ENCODE measurements around the gene CD44.
"Not testable (repeated sequence)": the region's sequence is repeated elsewhere in the genome, so short reads cannot be mapped to it uniquely, and the experiment has no call there.

The CD44 gene

DNA sequence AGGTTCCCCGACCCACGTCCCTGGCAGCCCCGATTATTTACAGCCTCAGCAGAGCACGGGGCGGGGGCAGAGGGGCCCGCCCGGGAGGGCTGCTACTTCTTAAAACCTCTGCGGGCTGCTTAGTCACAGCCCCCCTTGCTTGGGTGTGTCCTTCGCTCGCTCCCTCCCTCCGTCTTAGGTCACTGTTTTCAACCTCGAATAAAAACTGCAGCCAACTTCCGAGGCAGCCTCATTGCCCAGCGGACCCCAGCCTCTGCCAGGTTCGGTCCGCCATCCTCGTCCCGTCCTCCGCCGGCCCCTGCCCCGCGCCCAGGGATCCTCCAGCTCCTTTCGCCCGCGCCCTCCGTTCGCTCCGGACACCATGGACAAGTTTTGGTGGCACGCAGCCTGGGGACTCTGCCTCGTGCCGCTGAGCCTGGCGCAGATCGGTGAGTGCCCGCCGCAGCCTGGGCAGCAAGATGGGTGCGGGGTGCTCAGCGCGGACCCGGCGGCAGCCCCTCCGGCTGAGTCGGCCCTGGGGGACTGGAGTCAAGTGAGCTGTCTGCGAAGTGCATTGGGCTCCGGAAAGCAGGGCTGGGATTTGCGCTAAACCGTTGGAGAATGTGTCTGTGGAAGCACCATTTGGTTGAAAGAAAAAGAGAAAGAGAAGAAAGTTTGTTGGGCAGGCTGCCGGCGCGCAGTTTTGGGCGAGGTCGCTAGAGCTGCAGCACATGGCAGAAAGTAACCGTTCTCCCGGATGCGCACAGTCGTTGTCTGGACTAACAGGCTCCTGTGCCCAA, at the start of gene CD44:
TSS of gene CD44 (plus strand) at position 229 of the 779 bp plus-strand sequence. CDS start at position 362, 133 bp downstream.
- peak; percentile 75 for DNase-seq

DNA sequence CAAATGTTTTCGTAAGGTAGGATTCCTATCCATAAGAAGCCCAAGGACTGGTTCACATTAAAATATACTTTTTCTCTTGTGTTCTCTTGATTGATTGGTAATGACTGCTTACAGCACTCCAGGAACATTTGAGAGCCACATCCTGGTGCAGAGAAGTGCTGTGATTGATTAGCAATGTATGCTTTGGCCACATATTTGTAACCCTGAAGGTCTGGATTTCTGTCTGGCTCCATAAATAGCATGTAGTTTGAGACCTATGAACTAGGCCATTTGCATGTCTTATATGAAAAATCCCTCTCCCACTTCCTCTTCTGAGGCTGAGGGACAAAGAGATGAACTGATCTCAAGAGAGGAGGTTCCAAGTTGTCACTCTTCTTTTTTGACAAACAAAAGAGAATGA, 49.3 kb upstream of the CD44 start:
- DNase-seq, result no peak

DNA sequence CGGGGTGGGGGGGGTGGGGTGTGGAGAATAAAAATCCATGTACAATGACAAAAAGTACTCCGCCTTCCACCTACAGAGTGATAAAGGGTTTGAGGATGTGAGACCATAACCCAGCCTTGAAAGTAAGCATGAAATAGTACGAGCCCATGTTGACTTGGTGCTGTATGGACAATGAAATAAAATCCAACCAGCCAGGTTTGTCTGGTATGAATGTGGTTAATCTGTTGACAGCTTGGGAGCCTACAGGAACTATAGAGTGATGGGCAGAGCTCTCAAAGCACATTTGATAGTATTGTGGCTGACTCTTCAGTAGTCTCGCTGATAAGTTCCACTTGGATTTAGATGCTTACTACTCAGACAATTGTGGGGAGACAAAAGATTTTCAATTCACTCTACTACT, 48.8 kb upstream of the CD44 start:
- DNase-seq, result no peak

DNA sequence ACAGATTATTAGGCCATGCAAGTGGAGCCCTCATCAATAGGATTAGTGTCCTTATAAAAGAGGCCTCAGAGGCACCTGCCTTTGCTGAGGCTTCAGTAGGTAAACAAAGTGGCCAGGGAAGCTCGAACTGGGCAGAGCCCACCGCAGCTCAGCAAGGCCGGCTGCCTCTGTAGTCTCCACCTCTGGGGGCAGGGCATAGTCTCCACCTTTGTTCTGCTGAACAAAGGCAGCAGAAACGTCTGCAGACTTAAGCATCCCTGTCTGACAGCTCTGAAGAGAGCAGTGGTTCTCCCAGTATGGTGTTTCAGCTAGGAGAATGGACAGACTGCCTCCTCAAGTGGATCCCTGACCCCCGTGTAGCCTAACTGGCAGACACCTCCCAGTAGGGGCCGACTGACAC, 48.0 kb upstream of the CD44 start:
- DNase-seq, result not testable (repeated sequence)

DNA sequence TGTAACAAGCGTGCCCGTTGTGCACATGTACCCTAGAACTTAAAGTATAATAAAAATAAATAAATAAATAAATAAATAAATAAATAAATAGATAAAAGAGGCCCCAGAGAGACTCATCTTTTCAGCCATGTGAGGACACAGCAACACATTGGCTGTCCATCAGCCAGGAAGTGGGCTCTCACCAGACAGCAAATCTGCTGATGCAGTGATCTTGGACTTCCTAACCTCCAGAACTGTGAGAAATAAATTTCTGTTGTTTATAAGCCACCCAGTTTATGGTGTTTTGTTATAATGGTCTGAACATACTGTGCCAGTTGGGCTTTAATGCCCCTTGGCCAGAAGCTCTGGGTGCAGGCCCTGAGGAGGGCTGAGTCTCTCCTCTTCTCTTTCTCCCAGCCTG, 42.2 kb upstream of the CD44 start:
- no peak for DNase-seq

DNA sequence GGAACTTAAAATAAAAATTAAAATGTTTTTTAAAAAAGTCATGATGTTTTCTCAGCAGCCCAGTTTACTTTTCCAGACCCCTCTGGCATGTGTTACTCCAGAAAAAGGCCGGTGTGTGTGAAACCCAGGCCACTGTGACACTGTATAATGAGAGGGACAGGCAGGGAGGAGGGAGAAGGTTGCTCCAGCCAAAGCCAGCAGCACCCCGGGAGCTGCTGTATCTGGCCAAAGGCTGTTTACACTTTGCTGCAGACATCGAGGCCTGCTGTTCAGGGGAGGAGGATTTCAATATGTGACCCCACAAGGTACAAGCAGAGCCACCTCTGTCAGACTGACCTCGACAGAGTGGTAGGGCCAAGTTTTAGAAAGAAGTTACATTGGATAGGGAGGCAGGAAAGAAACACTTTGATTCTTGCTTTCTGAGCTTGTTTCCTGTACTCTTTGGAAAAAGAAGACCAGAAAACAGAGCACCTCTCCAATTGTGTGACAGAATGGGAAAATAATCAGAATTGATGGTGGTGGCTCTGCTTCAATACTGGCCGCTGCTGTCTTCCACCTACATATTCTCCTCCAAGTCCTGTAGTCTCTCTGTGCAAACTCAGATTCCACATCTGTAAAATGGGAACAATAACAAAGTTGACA, 41.0 kb upstream of the CD44 start:
- DNase-seq, result no peak

DNA sequence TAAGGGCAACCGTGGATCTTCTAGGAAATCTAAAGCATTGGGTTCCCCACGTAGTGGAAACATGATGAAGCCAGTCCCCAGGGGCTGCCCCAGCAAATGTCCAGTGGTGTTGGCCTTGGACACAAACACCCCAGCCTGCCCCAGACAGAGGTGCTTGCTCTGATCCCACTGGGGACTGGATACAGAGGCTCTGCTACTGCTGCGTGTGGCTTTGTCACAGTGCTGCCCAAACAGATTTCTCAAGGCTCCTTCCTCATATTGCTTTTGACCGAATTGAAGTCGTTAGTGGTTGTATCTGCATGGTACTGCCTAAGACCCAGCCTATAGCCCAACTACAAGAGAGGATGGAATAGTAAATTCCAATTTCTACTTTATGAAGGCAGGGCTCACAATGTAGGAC, 40.1 kb upstream of the CD44 start:
- no peak for DNase-seq

DNA sequence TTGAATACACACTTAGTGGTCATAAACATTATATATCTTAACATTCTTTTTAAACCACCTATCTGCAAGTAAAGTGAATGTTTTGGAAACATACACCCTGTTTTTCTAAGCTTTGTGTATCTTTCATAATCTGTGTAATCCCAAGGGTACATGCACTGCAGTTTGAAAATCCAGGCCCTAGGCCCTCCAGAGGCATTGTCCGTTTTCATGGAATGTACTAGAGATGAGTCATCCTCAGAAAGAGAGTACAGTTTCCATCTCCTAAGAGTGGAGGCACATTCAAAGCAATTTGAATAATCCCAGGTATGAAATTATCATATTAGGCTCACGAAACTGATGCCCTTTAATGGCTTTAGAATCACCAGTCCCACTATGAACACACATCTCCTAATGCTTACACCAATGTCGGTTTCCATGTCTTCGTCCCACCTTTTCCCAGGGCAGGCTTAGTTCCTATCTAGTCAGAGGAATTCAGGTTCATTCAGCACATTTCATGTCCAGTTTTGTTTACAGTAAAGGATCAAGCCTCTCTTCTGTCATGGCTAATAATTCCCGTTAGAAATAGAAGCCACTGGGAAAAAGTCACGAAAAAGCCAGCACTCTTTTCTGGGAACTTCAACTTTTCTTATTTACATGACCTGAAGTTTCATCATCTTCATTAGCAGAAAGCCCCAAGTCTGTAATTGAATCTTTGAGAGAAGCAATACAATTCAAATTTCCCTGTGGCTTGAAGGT, 39.5 kb upstream of the CD44 start:
- peak; percentile 57 for DNase-seq

DNA sequence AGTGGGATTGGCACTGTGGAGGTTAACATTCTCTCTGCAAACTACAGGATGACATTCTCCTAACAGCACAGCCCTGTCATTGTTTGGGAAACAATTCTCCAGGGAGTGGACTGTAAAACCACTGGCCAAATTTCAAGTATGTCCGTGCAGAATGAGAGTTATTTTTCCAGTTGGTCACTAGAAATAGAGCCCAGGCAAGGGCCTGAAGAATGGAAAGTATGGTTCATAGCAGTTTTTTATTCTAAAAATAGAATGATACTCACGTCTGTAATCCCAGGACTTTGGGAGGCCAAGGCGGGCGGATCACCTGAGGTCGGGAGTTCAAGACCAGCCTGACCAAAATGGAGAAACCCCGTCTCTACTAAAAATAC, 39.0 kb upstream of the CD44 start:
- no peak for DNase-seq

DNA sequence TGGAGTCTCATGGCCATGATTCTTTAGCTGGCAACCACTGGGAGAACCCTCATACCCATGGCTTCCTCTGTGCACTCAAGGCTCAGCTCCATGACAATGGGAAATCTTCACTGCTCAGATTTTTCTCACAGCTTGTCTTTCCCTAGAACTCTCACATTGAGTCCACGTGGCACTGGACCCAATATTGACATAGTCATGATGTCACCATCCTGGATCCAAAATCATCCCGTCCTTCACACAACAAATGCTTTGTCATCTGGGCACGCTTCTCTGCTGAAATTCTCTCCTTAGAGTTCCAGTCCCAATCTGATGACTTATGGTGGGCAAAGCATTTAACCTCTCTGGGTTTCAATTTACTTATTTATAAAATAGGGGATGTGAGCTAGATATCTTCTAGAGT, 37.7 kb upstream of the CD44 start:
- no peak for DNase-seq

DNA sequence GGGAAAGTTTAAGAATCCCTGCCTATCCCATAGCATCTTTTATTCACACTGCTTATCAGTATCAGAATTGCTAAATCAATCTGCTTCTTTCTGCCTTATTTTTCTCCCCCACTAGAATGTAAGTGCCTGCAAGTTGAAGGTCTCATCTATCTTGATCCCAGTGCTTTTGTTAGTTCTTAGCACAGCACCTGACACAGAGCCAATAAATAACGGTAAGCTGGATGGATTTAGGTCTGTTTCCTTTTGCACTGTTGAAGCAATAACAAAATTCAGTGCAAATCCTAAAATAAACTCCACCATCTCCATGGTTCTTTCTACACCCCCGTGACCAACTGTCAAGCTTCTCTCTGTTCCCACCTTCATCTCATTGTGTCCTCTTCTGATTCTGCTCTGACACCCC, 36.7 kb upstream of the CD44 start:
- DNase-seq, result no peak

DNA sequence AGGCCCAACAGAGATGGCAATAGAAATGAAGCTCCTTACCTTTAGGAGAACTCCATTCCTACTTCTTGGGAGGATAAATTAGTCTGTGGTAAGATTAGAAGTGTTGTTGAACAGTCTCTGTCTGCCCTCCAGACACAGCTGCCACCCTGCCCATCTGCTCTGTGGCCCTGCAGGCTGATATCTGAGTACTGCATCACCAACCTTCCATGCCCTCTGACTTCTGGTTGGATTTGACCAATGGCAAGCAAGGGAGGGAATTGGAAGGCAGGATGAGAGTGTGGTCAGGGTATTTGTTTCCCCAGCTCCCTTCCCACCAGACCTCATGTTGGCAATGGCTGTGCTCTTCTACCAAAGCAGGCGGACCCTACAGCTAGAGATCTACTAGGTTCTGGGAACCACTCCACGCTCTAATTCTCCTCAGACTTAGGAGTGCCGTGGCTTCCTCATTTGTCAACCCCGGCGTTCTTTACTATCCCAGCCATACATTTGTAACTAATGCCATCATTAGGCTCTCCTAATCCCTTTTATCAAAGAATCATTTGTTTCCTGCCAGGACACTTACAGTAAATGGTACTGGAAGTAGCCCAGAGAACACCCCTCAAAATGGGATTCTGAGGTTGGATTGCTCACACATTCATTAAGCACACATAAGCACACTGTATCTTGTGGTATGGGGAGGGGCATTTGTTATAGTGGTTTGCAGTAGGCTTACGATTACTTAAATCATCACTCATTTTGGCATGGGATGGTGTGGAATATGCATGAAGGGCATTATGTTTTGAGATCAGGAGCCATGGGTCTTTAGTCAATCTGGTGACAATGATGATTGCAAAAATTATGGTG, 35.4 kb upstream of the CD44 start:
- no peak for DNase-seq

DNA sequence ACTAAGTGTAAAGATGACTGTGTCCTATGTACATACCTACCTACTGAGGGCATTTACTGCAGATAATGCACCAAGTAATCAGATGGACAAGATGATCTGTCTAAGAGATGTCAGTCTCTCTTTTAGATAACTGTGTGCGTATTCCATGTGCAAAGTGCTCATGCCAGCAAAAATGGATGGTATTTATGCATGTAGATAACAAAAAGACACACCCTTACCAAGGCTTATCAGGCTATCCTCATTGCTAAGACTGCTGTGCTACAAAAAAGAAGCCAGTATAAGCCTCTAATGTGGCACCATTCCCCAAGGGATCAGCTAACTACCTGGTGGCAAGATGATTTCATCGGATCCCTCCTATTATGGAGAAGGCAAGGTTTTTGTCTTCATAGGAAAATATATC, 34.3 kb upstream of the CD44 start:
- no peak for DNase-seq

DNA sequence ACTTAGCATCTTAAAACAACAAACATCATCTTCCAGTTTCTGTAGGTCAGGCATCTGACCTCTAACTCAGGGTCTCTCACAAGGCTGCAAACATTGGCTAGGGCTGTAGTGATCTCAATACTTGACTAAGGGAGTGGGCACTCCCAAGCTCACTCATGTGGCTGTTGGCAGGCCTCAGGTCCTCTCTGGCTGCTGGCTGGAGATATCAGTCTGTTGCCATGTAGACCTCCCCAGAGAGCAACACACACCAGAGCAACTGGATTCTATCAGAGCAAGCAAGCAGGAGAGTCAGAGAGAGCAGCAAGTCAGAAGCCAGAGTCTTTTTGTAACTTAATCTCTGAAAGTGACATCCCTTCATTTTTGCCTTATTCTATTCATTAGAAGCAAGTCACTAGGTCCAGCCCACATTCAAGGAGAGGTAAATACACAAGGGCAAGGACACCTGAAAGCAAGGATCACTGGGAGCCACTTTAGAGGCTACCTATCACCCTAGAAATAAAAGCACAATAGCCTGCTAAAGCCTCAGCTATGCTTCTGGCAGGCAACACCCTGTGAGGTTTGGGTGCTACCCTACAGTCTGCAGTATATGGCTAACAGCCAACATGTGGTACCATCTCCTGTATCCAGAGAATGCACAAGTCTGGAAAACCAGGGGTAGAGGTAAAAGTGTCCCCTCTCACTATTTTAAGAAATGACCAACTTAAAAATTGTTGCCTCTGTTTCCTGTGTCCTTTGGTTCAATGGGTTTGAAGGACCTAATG, 33.5 kb upstream of the CD44 start:
- DNase-seq, result no peak

DNA sequence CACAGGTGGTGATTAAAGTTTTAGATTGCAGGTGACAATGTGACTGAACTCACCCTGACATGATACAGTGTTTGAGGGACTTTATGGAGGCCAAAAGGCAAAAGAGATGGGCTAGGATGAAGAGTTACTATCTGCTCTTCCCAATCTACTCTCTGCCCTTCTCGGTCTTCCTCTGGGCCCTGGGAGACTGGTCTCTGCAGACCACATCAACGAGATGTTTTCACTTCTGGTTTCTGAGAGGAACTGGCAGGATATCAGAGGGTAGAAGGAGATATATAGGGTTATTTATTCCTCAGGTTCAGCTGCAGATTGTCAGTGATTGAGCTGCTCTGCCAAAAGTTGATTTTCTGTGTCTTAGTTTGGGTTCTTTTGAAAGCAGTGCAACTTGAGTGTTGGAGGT, 32.4 kb upstream of the CD44 start:
- DNase-seq, result no peak

DNA sequence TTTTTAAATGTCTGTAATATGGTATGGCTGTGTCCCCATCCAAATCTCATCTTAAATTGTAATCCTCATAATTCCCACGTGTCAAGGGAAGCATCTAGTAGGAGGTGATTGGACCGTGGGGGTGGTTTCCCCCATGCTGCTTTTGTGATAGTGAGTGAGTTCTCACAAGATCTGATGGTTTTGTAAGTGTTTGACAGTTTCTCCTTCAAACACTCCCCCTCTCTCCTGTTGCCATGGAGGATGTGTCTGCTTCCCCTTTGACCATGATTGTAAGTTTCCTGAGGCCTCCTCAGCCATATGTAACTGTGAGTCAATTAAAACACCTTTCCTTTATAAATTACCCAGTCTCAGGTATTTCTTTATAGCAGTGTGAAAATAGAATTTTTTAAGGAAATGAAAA, 31.1 kb upstream of the CD44 start:
- no peak for DNase-seq

DNA sequence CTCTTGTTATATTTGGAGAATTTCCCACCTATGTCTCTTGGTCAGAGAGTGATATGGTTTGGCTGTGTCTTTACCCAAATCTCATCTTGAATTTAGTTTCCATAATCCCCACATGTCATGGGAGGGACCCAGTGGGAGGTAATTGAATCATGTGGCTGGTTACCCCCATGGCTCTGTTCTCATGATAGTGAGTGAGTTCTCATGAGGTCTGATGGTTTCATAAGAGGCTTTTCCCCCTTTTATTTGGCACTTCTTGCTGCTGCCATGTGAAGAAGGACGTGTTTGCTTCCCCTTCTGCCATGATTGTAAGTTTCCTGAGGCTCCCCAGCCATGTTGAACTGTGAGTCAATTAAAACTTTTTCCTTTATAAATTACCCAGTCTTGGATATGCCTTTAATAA, 30.6 kb upstream of the CD44 start:
- not testable (repeated sequence) for DNase-seq

DNA sequence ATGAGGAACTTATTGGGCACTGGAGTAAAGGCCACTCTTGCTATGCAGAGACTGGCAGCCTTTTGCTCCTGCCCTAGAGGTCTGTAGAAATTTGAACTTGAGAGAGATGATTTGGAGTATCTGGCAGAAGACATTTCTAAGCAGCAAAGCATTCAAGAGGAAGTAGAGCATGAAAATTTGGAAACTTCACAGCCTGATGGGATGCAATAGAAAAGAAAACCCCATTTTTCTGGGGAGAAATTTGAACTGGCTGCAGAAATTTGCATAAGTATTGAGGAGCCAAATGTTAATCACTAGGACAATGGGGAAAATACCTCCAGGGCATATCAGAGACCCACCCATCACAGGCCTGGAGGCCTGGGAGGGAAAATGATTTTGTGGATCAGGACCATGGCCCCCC, 29.9 kb upstream of the CD44 start:
- no peak for DNase-seq

DNA sequence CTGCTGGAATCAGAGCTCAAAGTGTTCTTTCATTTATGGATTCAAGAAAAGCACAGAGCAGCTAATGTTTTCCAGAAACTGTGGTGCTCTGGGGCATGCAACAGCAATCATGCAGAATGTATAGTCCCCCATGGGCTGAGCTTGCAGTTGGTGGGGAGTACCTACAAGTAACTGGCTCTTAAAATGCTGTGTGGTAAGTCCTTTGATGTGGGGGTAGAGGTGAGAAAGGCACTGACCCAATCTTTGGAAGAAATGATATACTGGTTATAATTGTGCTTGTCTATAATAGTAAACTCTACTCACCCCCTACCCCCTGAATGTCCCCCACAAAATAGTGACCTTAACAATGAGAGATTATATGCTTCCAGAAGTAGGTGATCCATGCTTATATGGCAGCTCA, 29.1 kb upstream of the CD44 start:
- DNase-seq, result no peak

DNA sequence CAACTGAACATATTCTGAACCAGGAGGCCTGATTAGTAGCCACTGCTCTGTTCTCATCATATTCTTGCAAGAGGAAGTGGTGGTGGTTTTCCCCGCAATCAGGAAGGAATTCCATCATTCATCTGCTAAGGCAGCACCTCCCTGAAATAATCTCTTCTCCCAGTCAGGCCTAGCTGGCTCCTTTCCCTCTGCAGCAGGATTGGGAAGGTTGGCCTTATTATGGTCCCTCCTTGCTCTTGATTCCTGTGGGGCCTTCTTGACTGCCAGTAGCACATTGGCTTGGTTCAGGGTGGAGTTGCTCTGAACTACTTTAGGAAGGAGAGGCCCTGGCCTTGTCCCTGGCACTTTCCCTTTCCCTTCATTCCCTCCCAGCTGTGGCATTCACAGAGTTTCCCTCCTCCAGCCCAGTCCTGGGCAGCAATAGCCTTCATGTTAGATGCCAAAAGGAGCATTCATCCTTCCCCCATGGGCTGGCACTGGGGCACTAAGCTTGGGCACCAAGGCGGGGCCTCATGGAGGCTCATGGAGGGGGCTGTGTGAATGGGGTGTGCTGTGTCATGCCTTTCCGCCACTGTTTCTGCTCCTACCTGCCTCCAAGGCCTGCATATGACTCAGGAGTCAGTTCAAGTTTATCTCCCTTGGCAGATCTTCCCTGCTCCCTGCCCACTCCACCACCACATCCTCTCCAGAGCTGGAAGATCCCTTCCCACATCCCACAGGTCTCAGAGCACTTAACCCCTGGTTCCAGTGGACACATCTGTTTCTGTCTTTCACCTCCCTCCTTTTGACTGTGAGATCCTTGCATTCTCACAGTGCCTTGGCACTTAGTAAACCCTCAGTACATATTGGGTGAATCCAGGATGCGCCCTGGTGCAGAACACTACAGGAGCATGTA, 27.6 kb upstream of the CD44 start:
- peak; percentile 82 for DNase-seq
